Measurements from ENCODE around the gene TP53BP1.

- TF ChIP-seq POLR2A (IDR thresholded peaks at IDR 0.05; ENCODE audit: borderline replicate concordance, extremely low read depth, insufficient read depth, insufficient read length), result no peak
- no peak for TF ChIP-seq YY1 (IDR thresholded peaks at IDR 0.05; ENCODE audit: extremely low read depth, insufficient replicate concordance, low read depth, low read length)
- TF ChIP-seq CTCF (IDR thresholded peaks at IDR 0.05 in 2 of 3, conservative IDR thresholded peaks at IDR 0.05 in 1 of 3; ENCODE audit: borderline replicate concordance in 1 of 3, insufficient read depth in 1 of 3, low read depth in 2 of 3, low read length in 2 of 3), result no peak
These were observed 24.6 kb upstream of the TP53BP1 start, which contains the start of gene MAP1A for GRCh38 chr15:43517354-43518196.

Measured in HCT116 (cell line).